B cell (primary cell): ENCODE data around the gene ENTHD1. TPM values are rescaled to one million over a fixed set of nuclear protein-coding genes. Genes with fewer than 3 reads are reported as not detected.

Experiments
- ATAC-seq: fragments of 200-7000 bp; cut with Tn5 transposase; one replicate; pipeline ENCODE4 v1.10.0; 2021; ENCODE audit warnings: low read depth, mild to moderate bottlenecking, moderate number of reproducible peaks, moderate library complexity
- CTCF ChIA-PET: fragments of 350-600 bp; sonication (Branson Sonifier 250); formaldehyde crosslinking; loops from one replicate; lab custom pipeline; 2021; ENCODE audit warnings: antibody characterized with exemption, inconsistent platforms; lab: Charles Lee
- POLR2A ChIA-PET: fragments of 350-600 bp; sonication (Branson Sonifier 250); formaldehyde crosslinking; loops from one replicate; lab custom pipeline; 2021; ENCODE audit warnings: antibody characterized with exemption; lab: Charles Lee
- DNase-seq: peaks from one replicate; pipeline ENCODE4 v3.0.0; 2013
- H2AFZ ChIP-seq: 2 replicates; pipeline ENCODE4 v1.6.1; 2012; ENCODE audit warnings: mild to moderate bottlenecking, low read depth, low read length; ENCODE audit not compliant: insufficient read depth, poor library complexity, severe bottlenecking
- H3K27ac ChIP-seq, 2 donors: 1 replicate in 1 of 2; 2 replicates in 1 of 2; pipeline ENCODE4 v1.5.1; 2012 to 2013; ENCODE audit warnings: low read length in 2 of 2, mild to moderate bottlenecking in 2 of 2, moderate library complexity in 1 of 2
- H3K27me3 ChIP-seq, 4 experiments: fragments of 200-600 bp in 1 of 4; sonication (generic) in 1 of 4; replicated peaks in 1 of 4; 1 replicate in 2 of 4; 2 replicates in 2 of 4; pipeline versions ENCODE4 v1.6.1 to v1.7.0; 2013 to 2016; ENCODE audit warnings: low read length in 3 of 4, mild to moderate bottlenecking in 2 of 4, mixed read lengths in 1 of 4, moderate library complexity in 1 of 4; ENCODE audit not compliant: insufficient read depth in 4 of 4, control insufficient read depth in 3 of 4; ENCODE audit errors: control extremely low read depth in 1 of 4
- H3K36me3 ChIP-seq, 2 experiments: replicated peaks in 1 of 2; 1 replicate in 1 of 2; 2 replicates in 1 of 2; pipeline versions ENCODE4 v1.6.1 to v1.7.1; 2013; ENCODE audit warnings: low read length in 1 of 2; ENCODE audit not compliant: insufficient read depth in 2 of 2, control insufficient read depth in 1 of 2; ENCODE audit errors: control extremely low read depth in 1 of 2, extremely low read depth in 1 of 2
- H3K4me1 ChIP-seq, 2 donors: fragments of 200-600 bp in 1 of 2; sonication (generic) in 1 of 2; 1 replicate in 1 of 2; 2 replicates in 1 of 2; pipeline versions ENCODE4 v1.5.1 to v1.6.1; 2013 to 2017; ENCODE audit warnings: low read length in 2 of 2; ENCODE audit not compliant: control insufficient read depth in 2 of 2, insufficient read depth in 2 of 2
- H3K4me2 ChIP-seq: replicated peaks from 2 replicates; pipeline ENCODE3; 2012; ENCODE audit warnings: mild to moderate bottlenecking, low read depth, low read length; ENCODE audit not compliant: poor library complexity, severe bottlenecking
- H3K4me3 ChIP-seq, 5 experiments: fragments of 200-600 bp in 1 of 5; sonication (generic) in 1 of 5; 1 replicate in 3 of 5; 2 replicates in 2 of 5; pipeline versions ENCODE4 v1.5.1 to v1.7.0; 2011 to 2016; ENCODE audit warnings: low read length in 4 of 5, mild to moderate bottlenecking in 4 of 5, low read depth in 2 of 5, control low read depth in 1 of 5, moderate library complexity in 1 of 5; ENCODE audit not compliant: insufficient read depth in 1 of 5; ENCODE audit errors: control extremely low read depth in 1 of 5, extremely low read depth in 1 of 5
- H3K79me2 ChIP-seq: fragments of 200-600 bp; sonication (generic); one replicate; pipeline ENCODE4 v1.6.0; 2016; ENCODE audit warnings: low read length; ENCODE audit not compliant: control insufficient read depth, insufficient read depth
- H3K9ac ChIP-seq: fragments of 200-600 bp; sonication (generic); 2 replicates; pipeline ENCODE4 v1.6.1; 2017; ENCODE audit warnings: mild to moderate bottlenecking, low read length, moderate library complexity
- H3K9me3 ChIP-seq, 3 donors: one replicate each; pipeline versions ENCODE4 v1.6.1 to v1.7.1; 2013; ENCODE audit warnings: low read length in 2 of 3; ENCODE audit not compliant: control insufficient read depth in 2 of 3, insufficient read depth in 1 of 3; ENCODE audit errors: control extremely low read depth in 1 of 3
- H4K20me1 ChIP-seq: 2 replicates; pipeline ENCODE4 v1.6.0; 2012; ENCODE audit warnings: mild to moderate bottlenecking, low read length; ENCODE audit not compliant: insufficient read depth, control insufficient read depth, poor library complexity, severe bottlenecking
- H3K27ac Mint-ChIP-seq: one replicate; pipeline ENCODE4 v1.8.0; 2021; ENCODE audit warnings: mixed read lengths
- H3K27me3 Mint-ChIP-seq: one replicate; pipeline ENCODE4 v1.8.0; 2021; ENCODE audit warnings: mixed read lengths
- H3K4me1 Mint-ChIP-seq: one replicate; pipeline ENCODE4 v1.8.0; 2021; ENCODE audit warnings: mixed read lengths
- H3K4me3 Mint-ChIP-seq: one replicate; pipeline ENCODE4 v1.8.0; 2021; ENCODE audit warnings: mixed read lengths
- H3K9me3 Mint-ChIP-seq: one replicate; pipeline ENCODE4 v1.8.0; 2022; ENCODE audit warnings: mixed read lengths; ENCODE audit not compliant: insufficient read depth
- EZH2 ChIP-seq: IDR thresholded peaks from 2 replicates; pipeline ENCODE4 v1.6.1; 2012; ENCODE audit warnings: borderline replicate concordance, low read depth, mild to moderate bottlenecking, moderate library complexity, low read length; ENCODE audit not compliant: insufficient read depth, poor library complexity, severe bottlenecking
- WGBS: methylation state at CpG from one replicate; pipeline ENCODE4 v1.1.5; 2013; ENCODE audit warnings: missing lambda C conversion rate; ENCODE audit not compliant: insufficient coverage; 5-methylcytosine and 5-hydroxymethylcytosine counted together
- intact Hi-C: fragments of 100-400 bp; cut with micrococcal nuclease; formaldehyde crosslinking; loops from one replicate; pipeline ENCODE4 v1.10.0; 2022
- polyA plus RNA-seq: library from polyadenylated mRNA; depleted of rRNA; stranded (reverse); fragments of >200 nt; gene quantifications from 2 replicates; pipeline ENCODE4 v1.2.3, GENCODE V29; 2012
- total RNA-seq, 2 donors: library from RNA; stranded (reverse); fragments of 120-200 nt in 1 of 2; gene quantifications; 1 replicate in 1 of 2; 2 replicates in 1 of 2; pipeline versions ENCODE4 v1.2.3 to v1.2.4, GENCODE V29; 2013 to 2022
- TF ChIP-seq, protein P1 (sequence below): fragments of 200-600 bp; IDR thresholded peaks from one replicate; pipeline ENCODE4 v1.8.0; 2022; ENCODE audit warnings: antibody characterized with exemption, mild to moderate bottlenecking

Gene ENTHD1
- total and polyA plus RNA-seq, 2 donors (not counting 1 experiment from before 2014, with no cell fraction given) = not detected

DNA sequence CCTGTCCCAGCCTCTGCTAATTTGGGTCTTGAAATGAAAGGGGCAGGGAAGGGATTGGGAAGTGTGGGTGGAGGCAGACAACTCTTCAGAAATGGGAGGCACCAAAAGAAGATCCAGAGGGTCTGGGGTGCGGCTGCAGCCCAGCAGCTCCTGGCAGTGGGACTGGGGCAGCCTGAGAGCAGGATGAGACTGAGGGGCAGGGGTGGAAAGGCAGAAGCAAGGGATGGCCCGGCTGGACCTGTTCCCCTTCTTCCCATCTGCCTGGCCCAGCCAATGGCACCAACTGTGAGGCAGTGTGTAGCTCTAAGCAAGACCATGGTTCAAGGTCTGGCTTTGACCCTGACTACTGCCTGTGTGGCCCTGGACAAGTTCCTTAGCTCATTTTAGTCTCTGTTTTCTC lies 160.4 kb downstream of the ENTHD1 start:
- intact Hi-C loops = no loop called here
- ChIA-PET POLR2A (no interaction called here), CTCF (interaction anchor here (0.8 kb wide), 1 partner anchor 174 kb away, joined by 3 read pairs; no protein-coding TSS in a partner anchor)
- TF ChIP-seq EZH2 = no peak
- TF ChIP-seq, protein P1, sequence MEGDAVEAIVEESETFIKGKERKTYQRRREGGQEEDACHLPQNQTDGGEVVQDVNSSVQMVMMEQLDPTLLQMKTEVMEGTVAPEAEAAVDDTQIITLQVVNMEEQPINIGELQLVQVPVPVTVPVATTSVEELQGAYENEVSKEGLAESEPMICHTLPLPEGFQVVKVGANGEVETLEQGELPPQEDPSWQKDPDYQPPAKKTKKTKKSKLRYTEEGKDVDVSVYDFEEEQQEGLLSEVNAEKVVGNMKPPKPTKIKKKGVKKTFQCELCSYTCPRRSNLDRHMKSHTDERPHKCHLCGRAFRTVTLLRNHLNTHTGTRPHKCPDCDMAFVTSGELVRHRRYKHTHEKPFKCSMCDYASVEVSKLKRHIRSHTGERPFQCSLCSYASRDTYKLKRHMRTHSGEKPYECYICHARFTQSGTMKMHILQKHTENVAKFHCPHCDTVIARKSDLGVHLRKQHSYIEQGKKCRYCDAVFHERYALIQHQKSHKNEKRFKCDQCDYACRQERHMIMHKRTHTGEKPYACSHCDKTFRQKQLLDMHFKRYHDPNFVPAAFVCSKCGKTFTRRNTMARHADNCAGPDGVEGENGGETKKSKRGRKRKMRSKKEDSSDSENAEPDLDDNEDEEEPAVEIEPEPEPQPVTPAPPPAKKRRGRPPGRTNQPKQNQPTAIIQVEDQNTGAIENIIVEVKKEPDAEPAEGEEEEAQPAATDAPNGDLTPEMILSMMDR = no peak
- Histone ChIP-seq H3K4me1 (no peaks in the 10 kb centered on the region), H3K4me2 (no peak overlapping the region), H3K9me3 (peaks cover 0 to 2% (median 0%) of the 10 kb centered on the region in 3 donors), H3K36me3 (no peaks in the 10 kb centered on the region), H3K9ac (no peak overlapping the region), H3K79me2 (no peaks in the 10 kb centered on the region), H3K27ac (no peak overlapping the region), H3K4me3 (no peak overlapping the region), H4K20me1 (no peaks in the 10 kb centered on the region), H3K27me3 (peaks cover 0 to 18% (median 6%) of the 10 kb centered on the region in 4 experiments), H2AFZ (no peak overlapping the region)
- WGBS = 80% methylated on average over 2 of the region's 2 CpGs
- peaks cover 12% of the 10 kb centered on the region for H3K27me3 Mint-ChIP-seq
- H3K27ac Mint-ChIP-seq = no peak overlapping the region
- no peak for ATAC-seq
- no peaks in the 10 kb centered on the region for H3K9me3 Mint-ChIP-seq
- no peaks in the 10 kb centered on the region for H3K4me1 Mint-ChIP-seq
- no peak for DNase-seq
- H3K4me3 Mint-ChIP-seq = no peak overlapping the region

DNA sequence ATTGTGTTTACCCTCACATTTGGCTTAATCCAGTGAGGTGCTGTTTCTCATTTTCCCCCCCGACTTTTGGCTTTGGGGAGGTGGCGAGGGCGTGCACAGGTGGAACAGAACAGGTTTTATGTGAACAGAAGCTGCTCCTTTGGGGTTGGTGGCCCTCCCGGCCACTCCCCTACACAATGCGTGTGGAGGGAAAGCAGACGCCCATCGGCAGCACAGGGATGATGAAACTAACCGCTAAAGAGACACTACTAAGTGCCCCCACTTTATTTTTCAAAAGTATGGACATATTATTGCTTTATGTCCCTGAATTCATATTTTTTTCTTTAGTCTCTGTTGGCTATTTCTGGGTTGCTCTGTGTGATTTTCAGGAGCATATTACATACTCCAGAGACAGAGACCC lies 160.9 kb downstream of the ENTHD1 start:
- Mint-ChIP-seq H3K27ac (no peak overlapping the region), H3K9me3 (no peaks in the 10 kb centered on the region), H3K27me3 (peaks cover 12% of the 10 kb centered on the region), H3K4me3 (no peak overlapping the region), H3K4me1 (no peaks in the 10 kb centered on the region)
- Histone ChIP-seq H3K27ac (no peak overlapping the region), H2AFZ (no peak overlapping the region), H3K79me2 (no peaks in the 10 kb centered on the region), H3K4me1 (no peaks in the 10 kb centered on the region), H4K20me1 (no peaks in the 10 kb centered on the region), H3K4me3 (no peak overlapping the region), H3K36me3 (no peaks in the 10 kb centered on the region), H3K9ac (no peak overlapping the region), H3K9me3 (peaks cover 0 to 2% (median 0%) of the 10 kb centered on the region in 3 donors), H3K4me2 (no peak overlapping the region), H3K27me3 (peaks cover 0 to 18% (median 7%) of the 10 kb centered on the region in 4 experiments)
- TF ChIP-seq, protein P1 = no peak
- TF ChIP-seq EZH2 = no peak
- POLR2A ChIA-PET = no interaction called here
- 87% methylated on average over 4 of the region's 8 CpGs for WGBS
- intact Hi-C loops = no loop called here
- no peak for ATAC-seq
- no peak for DNase-seq
- CTCF ChIA-PET = no interaction called here
